ENCODE results near the gene MPG.
"Not testable (repeated sequence)": the region's sequence is repeated elsewhere in the genome, so short reads cannot be mapped to it uniquely, and the experiment has no call there.

The MPG gene

GRCh38 chr16:119295-119694 lies 41.3 kb downstream of the MPG start:
- DNase-seq = no peak

- DNase-seq = no peak
These were observed 41.9 kb downstream of the MPG start for GRCh38 chr16:119835-120491.

- no peak for DNase-seq
These were observed 42.7 kb downstream of the MPG start for GRCh38 chr16:120756-121155.

- no peak for DNase-seq
These were observed 44.3 kb downstream of the MPG start for GRCh38 chr16:122361-122760.

- not testable (repeated sequence) for DNase-seq
These were observed 45.7 kb downstream of the MPG start for GRCh38 chr16:123558-124350.

GRCh38 chr16:125011-125410 lies 47.0 kb downstream of the MPG start:
- DNase-seq = no peak

GRCh38 chr16:129075-129474 lies 51.0 kb downstream of the MPG start:
- no peak for DNase-seq

GRCh38 chr16:130533-131173 lies 52.6 kb downstream of the MPG start:
- no peak for DNase-seq

GRCh38 chr16:132120-132519 lies 54.1 kb downstream of the MPG start:
- no peak for DNase-seq

GRCh38 chr16:133716-134115 lies 55.7 kb downstream of the MPG start:
- no peak for DNase-seq

Measured in stimulated activated CD4-positive, alpha-beta T cell treated with anti-CD3 and anti-CD28 coated beads, Interleukin-15, amount 100 ng/mL, for 24 hours (primary cell).